Measurements from ENCODE around the gene SENP5.

DNA sequence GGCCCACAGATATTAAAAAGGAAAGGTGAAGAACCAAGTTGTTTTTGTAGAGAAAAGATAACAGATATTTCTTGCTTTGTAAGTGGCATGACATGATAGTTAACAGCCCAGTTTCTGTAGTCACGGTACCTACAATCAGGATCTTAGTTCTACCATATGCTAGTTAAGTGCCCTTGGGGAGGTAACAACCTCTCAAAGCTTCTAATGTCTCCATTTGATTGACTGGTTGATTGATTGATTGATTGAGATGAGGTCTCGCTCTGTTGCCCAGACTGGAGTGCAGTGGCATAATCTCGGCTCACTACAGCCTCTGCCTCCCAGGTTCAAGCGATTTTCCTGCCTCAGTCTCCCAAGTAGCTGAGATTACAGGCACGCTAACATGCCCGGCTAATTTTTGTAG, 28.5 kb downstream of the SENP5 start:
- TF ChIP-seq, protein P1, sequence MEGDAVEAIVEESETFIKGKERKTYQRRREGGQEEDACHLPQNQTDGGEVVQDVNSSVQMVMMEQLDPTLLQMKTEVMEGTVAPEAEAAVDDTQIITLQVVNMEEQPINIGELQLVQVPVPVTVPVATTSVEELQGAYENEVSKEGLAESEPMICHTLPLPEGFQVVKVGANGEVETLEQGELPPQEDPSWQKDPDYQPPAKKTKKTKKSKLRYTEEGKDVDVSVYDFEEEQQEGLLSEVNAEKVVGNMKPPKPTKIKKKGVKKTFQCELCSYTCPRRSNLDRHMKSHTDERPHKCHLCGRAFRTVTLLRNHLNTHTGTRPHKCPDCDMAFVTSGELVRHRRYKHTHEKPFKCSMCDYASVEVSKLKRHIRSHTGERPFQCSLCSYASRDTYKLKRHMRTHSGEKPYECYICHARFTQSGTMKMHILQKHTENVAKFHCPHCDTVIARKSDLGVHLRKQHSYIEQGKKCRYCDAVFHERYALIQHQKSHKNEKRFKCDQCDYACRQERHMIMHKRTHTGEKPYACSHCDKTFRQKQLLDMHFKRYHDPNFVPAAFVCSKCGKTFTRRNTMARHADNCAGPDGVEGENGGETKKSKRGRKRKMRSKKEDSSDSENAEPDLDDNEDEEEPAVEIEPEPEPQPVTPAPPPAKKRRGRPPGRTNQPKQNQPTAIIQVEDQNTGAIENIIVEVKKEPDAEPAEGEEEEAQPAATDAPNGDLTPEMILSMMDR (IDR thresholded peaks at IDR 0.05) = no peak
- TF ChIP-seq POLR2A (IDR thresholded peaks at IDR 0.05) = no peak

All from right lobe of liver (tissue), 4 donors.